K562 (cell line): ENCODE measurements around the gene KLHL18. TPM values are rescaled to one million over a fixed set of nuclear protein-coding genes. Genes with fewer than 3 reads are reported as not detected.

ENCODE experiments used
- ATAC-seq: fragments of 200-7000 bp; cut with Tn5 transposase; 3 replicates; pipeline ENCODE4 v1.9.1; 2020; ENCODE audit warnings: moderate library complexity
- BruUV-seq: library from RNA; stranded (reverse); fragments of 400-500 nt; replicated peaks from 2 replicates; lab custom pipeline; 2021; lab: Mats Ljungman, UMichigan
- CTCF ChIA-PET: fragments of 300-600 bp; formaldehyde crosslinking; extraction: SDS; loops from one replicate; lab custom pipeline; 2021; ENCODE audit warnings: low intra/inter-chr PET ratio; lab: Yijun Ruan, JAX
- POLR2A ChIA-PET: fragments of 300-600, 350-650 bp; sonication (Branson Sonifier 250); formaldehyde crosslinking; extraction: SDS; loops from one replicate; lab custom pipeline; 2021; ENCODE audit warnings: antibody characterized with exemption, inconsistent platforms; lab: Yijun Ruan, JAX
- DNase-seq, 4 experiments: peaks; one replicate each; pipeline versions ENCODE4 v3.0.0 to v3.0.0-alpha.2; 2011 to 2018; ENCODE audit warnings: low spot score in 3 of 4, mixed read lengths in 3 of 4; ENCODE audit errors: extremely low read depth in 1 of 4
- FAIRE-seq: peaks from 2 replicates; lab custom pipeline; 2011; peaks lifted over from hg19 to GRCh38; lab: Jason Lieb, UNC
- H2AFZ ChIP-seq: 2 replicates; pipeline ENCODE4 v1.6.0; 2011; ENCODE audit warnings: low read depth, low read length, control low read depth, inconsistent platforms
- H3K27ac ChIP-seq: fragments of 200-600 bp; 3 replicates; pipeline ENCODE4 v1.8.0; 2011; ENCODE audit warnings: low read depth, mild to moderate bottlenecking, control low read depth, inconsistent platforms, low read length, moderate library complexity, mixed read lengths; ENCODE audit errors: extremely low read depth
- H3K27me3 ChIP-seq, 2 experiments: fragments of 300-600 bp in 1 of 2; 2 replicates in 1 of 2; 3 replicates in 1 of 2; pipeline versions ENCODE4 v1.6.0 to v1.8.0; 2011; ENCODE audit warnings: inconsistent platforms in 2 of 2, low read length in 2 of 2, mild to moderate bottlenecking in 1 of 2, mixed read lengths in 1 of 2, moderate library complexity in 1 of 2; ENCODE audit not compliant: control insufficient read depth in 2 of 2, insufficient read depth in 2 of 2
- H3K36me3 ChIP-seq: fragments of 300-600 bp; 3 replicates; pipeline ENCODE4 v1.8.0; 2011; ENCODE audit warnings: mild to moderate bottlenecking, low read length, inconsistent platforms; ENCODE audit not compliant: control insufficient read depth, insufficient read depth
- H3K4me1 ChIP-seq, 2 experiments: fragments of 200-600 bp in 1 of 2; replicated peaks in 1 of 2; 2 replicates in 1 of 2; 3 replicates in 1 of 2; pipeline versions ENCODE4 v1.5.1 to v1.8.0; 2011; ENCODE audit warnings: inconsistent platforms in 2 of 2, low read length in 2 of 2, mild to moderate bottlenecking in 1 of 2, mixed read lengths in 1 of 2, moderate library complexity in 1 of 2; ENCODE audit not compliant: control insufficient read depth in 2 of 2, insufficient read depth in 2 of 2
- H3K4me2 ChIP-seq: 2 replicates; pipeline ENCODE4 v1.6.1; 2011; ENCODE audit warnings: low read length, control low read depth, inconsistent platforms, mixed read lengths; ENCODE audit not compliant: insufficient read depth
- H3K4me3 ChIP-seq: fragments of 200-600 bp; sonication (generic), shearing (Covaris generic); 2 replicates; pipeline ENCODE4 v1.5.1; 2016; ENCODE audit warnings: control low read depth, inconsistent platforms
- H3K79me2 ChIP-seq: fragments of 200-600 bp; 3 replicates; pipeline ENCODE4 v1.8.0; 2011; ENCODE audit warnings: low read length, inconsistent platforms; ENCODE audit not compliant: control insufficient read depth, insufficient read depth
- H3K9ac ChIP-seq, 2 experiments: 2 replicates each; pipeline versions ENCODE4 v1.6.0 to v1.6.1; 2011; ENCODE audit warnings: low read depth in 2 of 2, low read length in 2 of 2, control low read depth in 1 of 2, inconsistent platforms in 1 of 2, mild to moderate bottlenecking in 1 of 2, mixed read lengths in 1 of 2; ENCODE audit not compliant: insufficient read depth in 1 of 2
- H3K9me1 ChIP-seq: one replicate; pipeline ENCODE4 v1.6.0; 2011; ENCODE audit warnings: inconsistent platforms, mild to moderate bottlenecking, low read length, moderate library complexity; ENCODE audit not compliant: control insufficient read depth, insufficient read depth
- H3K9me3 ChIP-seq: replicated peaks from 2 replicates; pipeline ENCODE4 v1.5.1; 2011; ENCODE audit warnings: low read depth, low read length, inconsistent platforms; ENCODE audit not compliant: control insufficient read depth, insufficient read depth
- H4K20me1 ChIP-seq: replicated peaks from 2 replicates; pipeline ENCODE4 v1.6.1; 2011; ENCODE audit warnings: low read length, inconsistent platforms, mixed read lengths; ENCODE audit not compliant: control insufficient read depth, insufficient read depth
- CBFB ChIP-seq: sonication (generic); formaldehyde crosslinking; IDR thresholded peaks from 2 replicates; pipeline ENCODE4 v1.4.0; 2020; ENCODE audit warnings: mild to moderate bottlenecking, missing genetic modification reagents
- ERF ChIP-seq: fragments of 450-650 bp; formaldehyde crosslinking; IDR thresholded peaks from 2 replicates; pipeline ENCODE4 v1.4.0; 2020; ENCODE audit warnings: mild to moderate bottlenecking, mixed read lengths
- JUNB ChIP-seq: fragments of 450-650 bp; formaldehyde crosslinking; conservative IDR thresholded peaks from 2 replicates; pipeline ENCODE4 v1.4.0; 2020; ENCODE audit warnings: mild to moderate bottlenecking
- L3MBTL2 ChIP-seq: fragments of 450-650 bp; IDR thresholded peaks from 2 replicates; pipeline ENCODE4 v1.6.1; 2016; ENCODE audit warnings: mild to moderate bottlenecking, moderate library complexity
- LARP7 ChIP-seq: fragments of 450-650 bp; IDR thresholded peaks from 2 replicates; pipeline ENCODE4 v1.6.1; 2016
- MYNN ChIP-seq, 2 experiments: sonication (generic); formaldehyde crosslinking in 1 of 2; IDR thresholded peaks; 2 replicates each; pipeline versions ENCODE4 v1.5.0 to v1.6.1; 2016 to 2020; ENCODE audit warnings: antibody characterized with exemption in 1 of 2, missing genetic modification reagents in 1 of 2
- NCOA1 ChIP-seq: fragments of 450-650 bp; IDR thresholded peaks from 2 replicates; pipeline ENCODE4 v1.6.1; 2016; ENCODE audit warnings: low read depth
- NCOA6 ChIP-seq: fragments of 450-650 bp; IDR thresholded peaks from 2 replicates; pipeline ENCODE4 v1.6.1; 2017; ENCODE audit warnings: mild to moderate bottlenecking
- NR1H2 ChIP-seq: sonication (generic); formaldehyde crosslinking; IDR thresholded peaks from 2 replicates; pipeline ENCODE4 v1.4.0; 2020; ENCODE audit warnings: mild to moderate bottlenecking, missing genetic modification reagents
- SIRT6 ChIP-seq: IDR thresholded peaks from one replicate; pipeline ENCODE4 v1.6.1; 2012; ENCODE audit warnings: low read depth, mild to moderate bottlenecking, control low read depth, inconsistent platforms, low read length, moderate library complexity
- TARDBP ChIP-seq: fragments of 450-650 bp; IDR thresholded peaks from 2 replicates; pipeline ENCODE4 v1.6.1; 2016
- ZNF133 ChIP-seq: fragments of 250-450 bp; sonication (Bioruptor Pico); IDR thresholded peaks from 2 replicates; pipeline ENCODE4 v1.4.0; 2020; ENCODE audit warnings: mild to moderate bottlenecking
- ZNF707 ChIP-seq: fragments of 250-450 bp; sonication (Bioruptor Pico); conservative IDR thresholded peaks from 2 replicates; pipeline ENCODE4 v1.8.0; 2022; ENCODE audit warnings: inconsistent platforms, mild to moderate bottlenecking, moderate library complexity
- WGBS: fragments of 100-300 bp; shearing (Covaris generic); methylation state at CpG from one replicate; pipeline ENCODE4 v1.1.6; 2016; ENCODE audit warnings: low coverage, mixed read lengths; ENCODE audit not compliant: insufficient coverage; ENCODE audit errors: missing lambda C conversion rate; 5-methylcytosine and 5-hydroxymethylcytosine counted together
- in situ Hi-C: fragments of 300-500 bp; cut with MboI; formaldehyde crosslinking; loops from 4 replicates; pipeline ENCODE4 v1.15.0; 2018; ENCODE audit warnings: inconsistent platforms, mixed read lengths
- intact Hi-C: fragments of 100-400 bp; cut with micrococcal nuclease; formaldehyde crosslinking; loops from 2 replicates; pipeline ENCODE4 v1.14.2; 2022
- polyA plus RNA-seq, 8 experiments: library from polyadenylated mRNA; depleted of rRNA in 4 of 8; stranded (reverse) in 5 of 8; unstranded in 3 of 8; fragments of >200 nt; fragmentation: Nextera tagmentation in 2 of 8; fragmentation: Illumina TruSeq in 1 of 8; extraction: Ambion mirVana in 2 of 8; extraction: Trizol in 1 of 8; gene quantifications; 2 replicates each; pipeline versions ENCODE4 v1.2.1 to v1.2.3, GENCODE V29; 2011 to 2014; ENCODE audit warnings: inconsistent platforms in 1 of 8, missing spikeins in 1 of 8
- total RNA-seq, 7 experiments: library from RNA; depleted of rRNA in 6 of 7; stranded (reverse); fragments of >200 nt in 6 of 7; fragmentation: Illumina TruSeq in 2 of 7; extraction: Trizol in 2 of 7; gene quantifications; 2 replicates each; pipeline versions ENCODE4 v1.2.1 to v1.2.3, GENCODE V29; 2011 to 2021; ENCODE audit warnings: low replicate concordance in 1 of 7
- TF ChIP-seq, protein P1 (sequence below): fragments of 450-650 bp; formaldehyde crosslinking; IDR thresholded peaks from 2 replicates; pipeline ENCODE4 v1.4.0; 2022; ENCODE audit warnings: missing genetic modification characterization
- TF ChIP-seq, protein P2 (sequence below): fragments of 250-450 bp; sonication (Bioruptor Pico); IDR thresholded peaks from 2 replicates; pipeline ENCODE4 v1.9.0; 2021; ENCODE audit warnings: mild to moderate bottlenecking
- TF ChIP-seq, protein P3 (sequence below): fragments of 250-450 bp; sonication (Bioruptor Pico); IDR thresholded peaks from 2 replicates; pipeline ENCODE4 v1.5.1; 2021; ENCODE audit warnings: mild to moderate bottlenecking
- TF ChIP-seq, protein P4 (sequence below): fragments of 450-650 bp; IDR thresholded peaks from 2 replicates; pipeline ENCODE4 v1.6.1; 2017; ENCODE audit warnings: antibody characterized with exemption, mild to moderate bottlenecking

Gene KLHL18
- total and polyA plus RNA-seq, 9 of the 15 experiments (the other 6 are each of a cell fraction or from before 2014, with no cell fraction given): 26.7 to 97.5 (median 48.7) TPM

DNA sequence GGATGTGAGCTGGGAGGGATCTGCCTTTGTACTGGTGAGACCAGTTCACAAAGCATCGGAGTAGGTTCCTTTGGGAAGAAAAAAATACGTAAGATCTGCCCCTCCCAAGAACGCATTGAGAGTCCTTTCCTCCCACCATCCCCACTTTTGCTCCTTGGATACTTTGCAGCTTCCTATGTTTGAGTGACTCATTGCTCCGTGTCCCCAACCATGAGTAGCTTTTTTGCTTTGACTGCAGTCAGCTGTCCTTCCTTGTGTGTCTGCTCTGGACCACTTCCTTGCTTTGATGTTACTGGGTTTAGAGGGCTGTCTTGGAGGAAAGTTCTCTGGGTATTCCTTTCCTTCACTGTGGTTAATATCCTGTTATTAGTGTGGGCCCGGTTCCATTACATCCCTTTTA, 54.9 kb downstream of the KLHL18 start (continued):
- TF ChIP-seq, protein P1, sequence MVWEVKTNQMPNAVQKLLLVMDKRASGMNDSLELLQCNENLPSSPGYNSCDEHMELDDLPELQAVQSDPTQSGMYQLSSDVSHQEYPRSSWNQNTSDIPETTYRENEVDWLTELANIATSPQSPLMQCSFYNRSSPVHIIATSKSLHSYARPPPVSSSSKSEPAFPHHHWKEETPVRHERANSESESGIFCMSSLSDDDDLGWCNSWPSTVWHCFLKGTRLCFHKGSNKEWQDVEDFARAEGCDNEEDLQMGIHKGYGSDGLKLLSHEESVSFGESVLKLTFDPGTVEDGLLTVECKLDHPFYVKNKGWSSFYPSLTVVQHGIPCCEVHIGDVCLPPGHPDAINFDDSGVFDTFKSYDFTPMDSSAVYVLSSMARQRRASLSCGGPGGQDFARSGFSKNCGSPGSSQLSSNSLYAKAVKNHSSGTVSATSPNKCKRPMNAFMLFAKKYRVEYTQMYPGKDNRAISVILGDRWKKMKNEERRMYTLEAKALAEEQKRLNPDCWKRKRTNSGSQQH: no peak

DNA sequence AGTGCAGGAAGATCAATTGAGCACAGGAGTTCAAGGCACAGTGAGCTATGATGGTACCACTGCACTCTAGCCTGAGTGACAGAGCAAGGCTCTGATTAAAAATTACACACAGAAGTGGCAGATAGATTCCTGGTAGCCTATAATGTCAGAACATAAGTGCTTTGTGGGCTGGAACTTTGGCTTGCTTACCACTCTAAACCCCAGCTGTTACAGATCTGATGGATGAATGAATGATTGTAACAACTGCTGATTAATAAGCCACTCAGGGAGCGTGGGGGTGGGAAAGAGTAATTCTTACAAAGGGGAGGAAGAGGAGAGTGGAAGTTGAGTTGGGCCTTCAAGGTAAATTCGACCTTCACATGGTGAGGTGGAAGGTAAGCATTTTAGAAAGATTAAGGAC, 57.2 kb downstream of the KLHL18 start:
- Histone ChIP-seq H3K9me3 (no peaks in the 10 kb centered on the region), H3K36me3 (peaks cover 95% of the 10 kb centered on the region), H3K4me1 (peaks cover 0 to 3% of the 10 kb centered on the region in 2 experiments; a peak in 1 of 5 replicates), H3K4me3 (no peak overlapping the region), H3K79me2 (no peaks in the 10 kb centered on the region), H4K20me1 (no peaks in the 10 kb centered on the region), H2AFZ (no peak overlapping the region), H3K9me1 (no peaks in the 10 kb centered on the region), H3K9ac (no peak overlapping the region), H3K27ac (no peak overlapping the region), H3K27me3 (no peaks in the 10 kb centered on the region), H3K4me2 (no peak overlapping the region)
- intact Hi-C loops: no loop called here
- no peak for ATAC-seq
- FAIRE-seq: no peak
- in situ Hi-C loops: no loop called here
- CTCF ChIA-PET: no interaction called here
- no peak for DNase-seq
- BruUV-seq: no TSS peak
- POLR2A ChIA-PET: interaction anchor here (1.0 to 1.1 kb wide), 2 partner anchors 11 to 16 kb away, joined by 3 to 4 read pairs; no protein-coding TSS in a partner anchor
- 79% methylated on average over 2 of the region's 2 CpGs for WGBS
- TF ChIP-seq, protein P2, sequence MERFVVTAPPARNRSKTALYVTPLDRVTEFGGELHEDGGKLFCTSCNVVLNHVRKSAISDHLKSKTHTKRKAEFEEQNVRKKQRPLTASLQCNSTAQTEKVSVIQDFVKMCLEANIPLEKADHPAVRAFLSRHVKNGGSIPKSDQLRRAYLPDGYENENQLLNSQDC (CRISPR knock-in tag): no peak
- TF ChIP-seq ZNF707 (CRISPR knock-in tag) (no peak), ERF (CRISPR knock-in tag) (no peak), NCOA1 (no peak), NR1H2 (no peak), JUNB (no peak), L3MBTL2 (no peak), LARP7 (no peak), TARDBP (no peak), NCOA6 (no peak), ZNF133 (CRISPR knock-in tag) (no peak), CBFB (no peak), MYNN (IDR thresholded peaks at IDR 0.05) (no peak), MYNN (CRISPR knock-in tag; IDR thresholded peaks at IDR 0.05) (no peak), SIRT6 (no peak)
- TF ChIP-seq, protein P3, sequence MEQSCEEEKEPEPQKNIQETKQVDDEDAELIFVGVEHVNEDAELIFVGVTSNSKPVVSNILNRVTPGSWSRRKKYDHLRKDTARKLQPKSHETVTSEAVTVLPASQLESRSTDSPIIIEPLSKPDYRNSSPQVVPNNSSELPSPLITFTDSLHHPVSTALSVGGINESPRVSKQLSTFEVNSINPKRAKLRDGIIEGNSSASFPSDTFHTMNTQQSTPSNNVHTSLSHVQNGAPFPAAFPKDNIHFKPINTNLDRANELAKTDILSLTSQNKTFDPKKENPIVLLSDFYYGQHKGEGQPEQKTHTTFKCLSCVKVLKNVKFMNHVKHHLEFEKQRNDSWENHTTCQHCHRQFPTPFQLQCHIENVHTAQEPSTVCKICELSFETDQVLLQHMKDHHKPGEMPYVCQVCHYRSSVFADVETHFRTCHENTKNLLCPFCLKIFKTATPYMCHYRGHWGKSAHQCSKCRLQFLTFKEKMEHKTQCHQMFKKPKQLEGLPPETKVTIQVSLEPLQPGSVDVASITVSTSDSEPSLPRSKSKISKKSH: no peak
- TF ChIP-seq, protein P4, sequence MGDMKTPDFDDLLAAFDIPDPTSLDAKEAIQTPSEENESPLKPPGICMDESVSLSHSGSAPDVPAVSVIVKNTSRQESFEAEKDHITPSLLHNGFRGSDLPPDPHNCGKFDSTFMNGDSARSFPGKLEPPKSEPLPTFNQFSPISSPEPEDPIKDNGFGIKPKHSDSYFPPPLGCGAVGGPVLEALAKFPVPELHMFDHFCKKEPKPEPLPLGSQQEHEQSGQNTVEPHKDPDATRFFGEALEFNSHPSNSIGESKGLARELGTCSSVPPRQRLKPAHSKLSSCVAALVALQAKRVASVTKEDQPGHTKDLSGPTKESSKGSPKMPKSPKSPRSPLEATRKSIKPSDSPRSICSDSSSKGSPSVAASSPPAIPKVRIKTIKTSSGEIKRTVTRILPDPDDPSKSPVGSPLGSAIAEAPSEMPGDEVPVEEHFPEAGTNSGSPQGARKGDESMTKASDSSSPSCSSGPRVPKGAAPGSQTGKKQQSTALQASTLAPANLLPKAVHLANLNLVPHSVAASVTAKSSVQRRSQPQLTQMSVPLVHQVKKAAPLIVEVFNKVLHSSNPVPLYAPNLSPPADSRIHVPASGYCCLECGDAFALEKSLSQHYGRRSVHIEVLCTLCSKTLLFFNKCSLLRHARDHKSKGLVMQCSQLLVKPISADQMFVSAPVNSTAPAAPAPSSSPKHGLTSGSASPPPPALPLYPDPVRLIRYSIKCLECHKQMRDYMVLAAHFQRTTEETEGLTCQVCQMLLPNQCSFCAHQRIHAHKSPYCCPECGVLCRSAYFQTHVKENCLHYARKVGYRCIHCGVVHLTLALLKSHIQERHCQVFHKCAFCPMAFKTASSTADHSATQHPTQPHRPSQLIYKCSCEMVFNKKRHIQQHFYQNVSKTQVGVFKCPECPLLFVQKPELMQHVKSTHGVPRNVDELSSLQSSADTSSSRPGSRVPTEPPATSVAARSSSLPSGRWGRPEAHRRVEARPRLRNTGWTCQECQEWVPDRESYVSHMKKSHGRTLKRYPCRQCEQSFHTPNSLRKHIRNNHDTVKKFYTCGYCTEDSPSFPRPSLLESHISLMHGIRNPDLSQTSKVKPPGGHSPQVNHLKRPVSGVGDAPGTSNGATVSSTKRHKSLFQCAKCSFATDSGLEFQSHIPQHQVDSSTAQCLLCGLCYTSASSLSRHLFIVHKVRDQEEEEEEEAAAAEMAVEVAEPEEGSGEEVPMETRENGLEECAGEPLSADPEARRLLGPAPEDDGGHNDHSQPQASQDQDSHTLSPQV: no peak
